Calu3 (cell line): ENCODE data around the gene CBLL1. TPM values are rescaled to one million over a fixed set of nuclear protein-coding genes. Genes with fewer than 3 reads are reported as not detected.

Experiments used
- BruUV-seq: library from RNA; stranded (reverse); fragments of 400-500 nt; replicated peaks from 2 replicates; lab custom pipeline; 2021; lab: Mats Ljungman, UMichigan
- CTCF ChIA-PET: fragments of 300-600 bp; sonication (Branson Sonifier 250); formaldehyde crosslinking; loops from one replicate; lab custom pipeline; 2022; ENCODE audit warnings: antibody characterized with exemption; lab: Charles Lee
- DNase-seq: peaks from one replicate; pipeline ENCODE4 v3.0.0; 2022
- H3K27ac Mint-ChIP-seq: one replicate; pipeline ENCODE4 v1.8.0; 2022; ENCODE audit warnings: mixed read lengths; ENCODE audit not compliant: unreplicated experiment
- H3K27me3 Mint-ChIP-seq: one replicate; pipeline ENCODE4 v1.8.0; 2022; ENCODE audit warnings: mixed read lengths; ENCODE audit not compliant: unreplicated experiment
- H3K36me3 Mint-ChIP-seq: one replicate; pipeline ENCODE4 v1.8.0; 2022; ENCODE audit warnings: mild to moderate bottlenecking, moderate library complexity, mixed read lengths; ENCODE audit not compliant: insufficient read depth, unreplicated experiment
- H3K4me1 Mint-ChIP-seq: one replicate; pipeline ENCODE4 v1.8.0; 2022; ENCODE audit warnings: mild to moderate bottlenecking, low read depth, mixed read lengths; ENCODE audit not compliant: unreplicated experiment
- H3K4me3 Mint-ChIP-seq: one replicate; pipeline ENCODE4 v1.8.0; 2022; ENCODE audit warnings: mild to moderate bottlenecking, low read depth, moderate library complexity, mixed read lengths; ENCODE audit not compliant: unreplicated experiment
- H3K9me3 Mint-ChIP-seq: one replicate; pipeline ENCODE4 v1.8.0; 2022; ENCODE audit warnings: low read depth, mixed read lengths; ENCODE audit not compliant: unreplicated experiment
- CTCF ChIP-seq: fragments of 200-600 bp; IDR thresholded peaks from one replicate; pipeline ENCODE4 v1.8.0; 2022; ENCODE audit warnings: antibody characterized with exemption; ENCODE audit not compliant: unreplicated experiment
- intact Hi-C: fragments of 100-400 bp; cut with micrococcal nuclease; formaldehyde crosslinking; loops from one replicate; pipeline ENCODE4 v1.10.0; 2022; ENCODE audit not compliant: unreplicated experiment
- total RNA-seq: library from RNA; stranded (reverse); gene quantifications from 2 replicates; pipeline ENCODE4 v1.2.3, GENCODE V29; 2022

The CBLL1 gene
- total RNA-seq, 1 experiment from 2014 or later = 25.3 TPM

DNA sequence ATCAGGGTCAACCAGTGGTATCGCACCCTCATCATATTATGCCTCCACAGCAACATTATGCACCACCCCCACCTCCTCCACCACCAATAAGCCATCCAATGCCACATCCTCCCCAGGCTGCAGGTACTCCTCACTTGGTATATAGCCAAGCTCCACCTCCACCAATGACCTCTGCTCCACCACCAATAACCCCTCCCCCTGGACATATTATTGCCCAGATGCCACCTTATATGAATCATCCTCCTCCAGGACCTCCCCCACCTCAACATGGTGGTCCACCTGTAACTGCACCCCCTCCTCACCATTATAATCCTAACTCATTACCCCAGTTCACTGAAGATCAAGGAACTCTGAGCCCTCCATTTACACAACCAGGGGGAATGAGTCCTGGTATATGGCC, 14.7 kb downstream of the CBLL1 start:
- TF ChIP-seq CTCF = no peak
- CTCF ChIA-PET = no interaction called here
- Mint-ChIP-seq H3K9me3 (no peaks in the 10 kb centered on the region), H3K4me3 (no peak overlapping the region), H3K4me1 (no peaks in the 10 kb centered on the region), H3K27ac (no peak overlapping the region), H3K27me3 (no peaks in the 10 kb centered on the region), H3K36me3 (peaks cover 17% of the 10 kb centered on the region)
- BruUV-seq = TSS peak; percentile 20
- intact Hi-C loops = no loop called here
- no peak for DNase-seq

- Mint-ChIP-seq H3K4me3 (no peak overlapping the region), H3K27me3 (peaks cover 22% of the 10 kb centered on the region), H3K4me1 (no peaks in the 10 kb centered on the region), H3K27ac (no peak overlapping the region), H3K36me3 (no peaks in the 10 kb centered on the region), H3K9me3 (no peaks in the 10 kb centered on the region)
- CTCF ChIA-PET = no interaction called here
- intact Hi-C loops = no loop called here
- no TSS peak for BruUV-seq
- no peak for DNase-seq
- TF ChIP-seq CTCF = no peak
Observed at GRCh38 chr7:107767391-107767790, 23.4 kb downstream of the CBLL1 start.

DNA sequence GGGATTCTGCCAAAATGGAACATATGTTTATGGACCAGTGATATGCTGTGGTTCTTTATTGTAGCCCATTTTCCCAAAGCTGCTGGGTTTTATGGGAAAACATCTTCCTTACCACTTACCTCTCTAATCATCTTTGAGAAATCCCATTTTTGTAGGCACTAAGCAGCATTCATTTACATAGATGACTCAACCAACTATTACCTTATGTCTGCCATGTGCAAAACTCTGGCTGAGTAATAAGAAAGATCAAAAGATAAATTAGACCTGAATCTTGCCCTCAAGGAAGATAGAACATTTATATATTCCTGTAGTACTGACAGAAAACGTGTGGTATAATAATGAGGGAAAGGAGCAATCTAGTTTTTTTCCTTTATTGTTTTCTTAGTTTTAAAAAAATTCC, 24.3 kb downstream of the CBLL1 start:
- no peak for TF ChIP-seq CTCF
- Mint-ChIP-seq H3K27ac (no peak overlapping the region), H3K4me1 (no peaks in the 10 kb centered on the region), H3K9me3 (no peaks in the 10 kb centered on the region), H3K4me3 (no peak overlapping the region), H3K27me3 (peaks cover 31% of the 10 kb centered on the region), H3K36me3 (no peaks in the 10 kb centered on the region)
- no TSS peak for BruUV-seq
- CTCF ChIA-PET = no interaction called here
- intact Hi-C loops = no loop called here
- no peak for DNase-seq

DNA sequence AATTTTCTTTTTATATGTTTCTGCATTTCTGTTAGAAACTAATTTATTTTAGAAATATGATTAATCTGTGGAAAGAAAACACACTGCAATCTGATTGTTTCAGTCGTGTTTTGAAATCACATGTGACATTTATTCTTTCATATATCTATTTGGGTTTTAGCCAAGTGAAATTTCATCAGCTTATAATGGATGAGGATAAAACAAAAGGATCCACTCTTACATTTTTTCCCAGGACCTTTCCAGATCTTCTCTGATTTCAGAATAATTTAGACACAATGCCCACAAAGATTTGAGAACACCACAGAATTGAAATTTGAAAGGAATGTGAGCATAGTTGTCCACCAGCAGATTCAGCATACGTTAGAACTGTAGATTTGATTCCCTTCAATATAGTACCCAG, 29.1 kb downstream of the CBLL1 start:
- no peak for DNase-seq
- CTCF ChIA-PET = no interaction called here
- Mint-ChIP-seq H3K27ac (no peak overlapping the region), H3K4me3 (no peak overlapping the region), H3K9me3 (no peaks in the 10 kb centered on the region), H3K27me3 (peaks cover 36% of the 10 kb centered on the region), H3K36me3 (no peaks in the 10 kb centered on the region), H3K4me1 (no peaks in the 10 kb centered on the region)
- BruUV-seq = no TSS peak
- intact Hi-C loops = no loop called here
- TF ChIP-seq CTCF = no peak
